CD4-positive, alpha-beta T cell treated with Interleukin-4 for 4 hours (primary cell): ENCODE data around the gene SIL1.

ENCODE experiments used
- DNase-seq: peaks from one replicate; pipeline ENCODE4 v3.0.0-alpha.2; 2020

Gene SIL1

DNA sequence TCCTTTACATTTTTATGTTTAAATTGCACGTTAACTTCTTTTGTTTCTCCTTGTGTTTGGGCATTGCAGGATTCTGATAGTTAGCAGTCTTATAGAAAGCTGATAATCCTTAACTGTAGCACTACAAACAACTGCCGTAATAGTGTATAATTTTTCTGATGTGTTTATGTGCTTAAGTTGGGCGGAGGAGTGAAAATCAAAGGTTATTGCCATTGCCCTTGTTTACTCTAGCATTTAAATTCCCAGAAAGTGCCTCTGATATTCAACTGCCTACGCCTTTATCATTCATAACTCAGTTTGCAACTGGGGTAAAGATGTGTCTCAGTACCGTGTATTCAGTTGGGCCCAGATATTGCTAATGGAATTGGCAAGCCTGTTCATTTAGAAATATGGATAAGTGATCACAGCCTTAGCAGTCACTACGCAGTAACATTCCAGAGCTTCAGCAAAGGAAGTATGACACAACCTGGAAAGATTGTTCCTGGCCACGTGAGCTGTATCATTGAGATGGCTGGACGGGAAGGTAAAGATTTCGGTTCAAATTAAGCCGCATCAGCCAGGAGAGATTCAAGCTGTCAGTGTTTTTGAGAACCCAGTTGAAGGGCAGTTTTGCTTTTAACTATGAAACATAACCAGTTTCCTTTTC, 294.9 kb downstream of the SIL1 start:
- DNase-seq: no peak

- no peak for DNase-seq
These were observed 296.5 kb downstream of the SIL1 start for GRCh38 chr5:138901716-138902115.

- no peak for DNase-seq
These were observed 297.7 kb downstream of the SIL1 start for GRCh38 chr5:138900281-138900965.

DNA sequence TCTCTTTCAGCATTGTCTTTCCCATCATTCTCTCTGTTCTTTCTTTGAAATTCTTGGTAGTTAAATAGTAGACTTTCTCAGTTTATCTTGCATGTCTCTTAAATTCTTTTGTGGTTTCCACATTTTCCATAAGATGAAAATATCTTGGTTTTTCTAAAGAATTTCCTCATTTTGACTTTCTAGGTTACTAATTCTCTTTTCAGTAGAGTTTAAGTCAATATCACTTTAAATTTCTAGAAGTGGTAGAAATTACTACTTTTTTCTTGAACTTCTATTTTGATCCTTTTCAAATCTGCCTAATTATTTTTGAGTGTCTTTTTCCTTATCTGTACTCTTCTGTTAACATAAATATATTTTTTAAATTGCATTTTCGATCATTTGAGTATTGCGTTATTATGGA, 299.4 kb downstream of the SIL1 start:
- DNase-seq: no peak

GRCh38 chr5:138898299-138898698, 299.9 kb downstream of the SIL1 start:
- DNase-seq: no peak
